ENCODE measurements around the gene DCPS. TPM values are rescaled to one million over a fixed set of nuclear protein-coding genes. Genes with fewer than 3 reads are reported as not detected.
A peak's percentile ranks its signal among the peaks of the same experiment; 100 is the strongest.
"Not testable (repeated sequence)": the region's sequence is repeated elsewhere in the genome, so short reads cannot be mapped to it uniquely, and the experiment has no call there.

The DCPS gene
- total RNA-seq, 1 experiment from 2014 or later = 26.2 TPM

GRCh38 chr11:126303623-126304456 is at the start of gene DCPS (continued):
- TF ChIP-seq USF2 (CRISPR knock-in tag; IDR thresholded peaks at IDR 0.05) (no peak; the same call in 1 of the 2 replicates), ARID4B (CRISPR knock-in tag; IDR thresholded peaks at IDR 0.05; ENCODE audit: borderline replicate concordance) (peak; percentile 94), NR3C1 (CRISPR knock-in tag; conservative IDR thresholded peaks at IDR 0.05; ENCODE audit: low read depth) (peak; percentile 94; the same call in 1 of the 2 replicates), ZNF263 (CRISPR knock-in tag; IDR thresholded peaks at IDR 0.05; ENCODE audit: low read depth) (no peak)

- no peak for TF ChIP-seq NR3C1 (CRISPR knock-in tag; conservative IDR thresholded peaks at IDR 0.05; ENCODE audit: low read depth)
- TF ChIP-seq ZNF512 (CRISPR knock-in tag; IDR thresholded peaks at IDR 0.05; ENCODE audit: borderline replicate concordance) = no peak
- TF ChIP-seq ATF6 (CRISPR knock-in tag; IDR thresholded peaks at IDR 0.05) = no peak
- no peak for TF ChIP-seq HMGA2 (CRISPR knock-in tag; IDR thresholded peaks at IDR 0.05)
- TF ChIP-seq NFE2L1 (CRISPR knock-in tag; IDR thresholded peaks at IDR 0.05) = no peak
- no peak for TF ChIP-seq CDX4 (CRISPR knock-in tag; IDR thresholded peaks at IDR 0.05; ENCODE audit: borderline replicate concordance)
- TF ChIP-seq ZNF263 (CRISPR knock-in tag; IDR thresholded peaks at IDR 0.05; ENCODE audit: low read depth) = no peak
- no peak for TF ChIP-seq ZNF396 (CRISPR knock-in tag; IDR thresholded peaks at IDR 0.05; ENCODE audit: borderline replicate concordance)
- no peak for TF ChIP-seq ZNF317 (CRISPR knock-in tag; IDR thresholded peaks at IDR 0.05; ENCODE audit: borderline replicate concordance, low read depth)
- no peak for TF ChIP-seq ATF3 (CRISPR knock-in tag; conservative IDR thresholded peaks at IDR 0.05)
- TF ChIP-seq ZNF425 (CRISPR knock-in tag; conservative IDR thresholded peaks at IDR 0.05) = no peak
- H3K27ac Mint-ChIP-seq = no peak overlapping the region
- H3K27me3 Mint-ChIP-seq (ENCODE audit: low read depth) = no peaks in the 10 kb centered on the region
- H3K4me3 Mint-ChIP-seq = no peak overlapping the region
- ChIA-PET CTCF (no interaction called here), POLR2A (interaction anchor here (0.6 kb wide), 1 partner anchor 673 kb away, joined by 3 read pairs; no protein-coding TSS in a partner anchor)
- H3K9me3 Mint-ChIP-seq = no peaks in the 10 kb centered on the region
- no peaks in the 10 kb centered on the region for H3K4me1 Mint-ChIP-seq
- peaks cover 64% of the 10 kb centered on the region for H3K36me3 Mint-ChIP-seq
- DNase-seq (ENCODE audit: low spot score) (no peak), ATAC-seq (no peak)
Observed at GRCh38 chr11:126254819-126255218, 49.0 kb upstream of the DCPS start.

- CTCF ChIA-PET; ATAC-seq; H3K4me1 Mint-ChIP-seq; H3K4me3 Mint-ChIP-seq; H3K27ac Mint-ChIP-seq; H3K9me3 Mint-ChIP-seq; DNase-seq (ENCODE audit: low spot score); POLR2A ChIA-PET; H3K27me3 Mint-ChIP-seq (ENCODE audit: low read depth): not testable (repeated sequence)
- peaks cover 61% of the 10 kb centered on the region for H3K36me3 Mint-ChIP-seq
Observed at GRCh38 chr11:126255507-126255906, 48.4 kb upstream of the DCPS start.
